ENCODE results near the gene EPS8L2.

DNA sequence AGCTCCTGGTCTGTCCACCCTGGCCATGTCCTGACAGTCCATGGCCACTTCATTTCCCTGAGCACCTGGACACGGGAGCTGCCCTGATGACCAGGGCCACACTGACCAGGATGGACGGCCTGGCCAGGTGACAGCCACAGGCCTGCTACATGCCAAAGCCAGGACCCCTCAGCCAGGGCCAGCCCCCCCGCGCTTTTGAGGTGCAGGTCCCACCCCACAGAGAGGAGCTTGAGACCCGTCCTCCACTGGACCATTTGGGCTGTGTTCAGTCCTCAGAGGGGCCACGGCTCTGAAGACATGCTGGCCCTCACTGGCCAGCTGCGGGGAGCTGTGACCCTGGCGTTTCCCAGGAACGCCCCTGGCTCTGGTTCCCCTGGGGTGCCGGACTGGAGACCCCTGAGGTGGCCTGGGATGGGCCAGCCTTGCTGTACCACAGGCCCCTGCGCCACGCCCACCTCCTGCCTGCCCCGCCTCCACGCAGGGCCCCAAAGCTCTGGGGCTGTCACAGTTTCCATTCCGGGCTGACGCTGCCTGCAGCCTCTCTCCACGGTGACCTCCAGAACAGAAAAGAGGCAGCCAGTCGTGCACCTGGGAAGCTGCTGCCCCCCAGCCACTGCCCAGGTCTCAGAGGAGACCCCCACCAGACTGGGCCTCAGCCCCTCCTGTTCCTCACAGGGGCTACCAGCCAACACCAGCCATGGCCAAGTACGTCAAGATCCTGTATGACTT is 18.2 kb downstream of the EPS8L2 start:
- TF ChIP-seq, protein P1, sequence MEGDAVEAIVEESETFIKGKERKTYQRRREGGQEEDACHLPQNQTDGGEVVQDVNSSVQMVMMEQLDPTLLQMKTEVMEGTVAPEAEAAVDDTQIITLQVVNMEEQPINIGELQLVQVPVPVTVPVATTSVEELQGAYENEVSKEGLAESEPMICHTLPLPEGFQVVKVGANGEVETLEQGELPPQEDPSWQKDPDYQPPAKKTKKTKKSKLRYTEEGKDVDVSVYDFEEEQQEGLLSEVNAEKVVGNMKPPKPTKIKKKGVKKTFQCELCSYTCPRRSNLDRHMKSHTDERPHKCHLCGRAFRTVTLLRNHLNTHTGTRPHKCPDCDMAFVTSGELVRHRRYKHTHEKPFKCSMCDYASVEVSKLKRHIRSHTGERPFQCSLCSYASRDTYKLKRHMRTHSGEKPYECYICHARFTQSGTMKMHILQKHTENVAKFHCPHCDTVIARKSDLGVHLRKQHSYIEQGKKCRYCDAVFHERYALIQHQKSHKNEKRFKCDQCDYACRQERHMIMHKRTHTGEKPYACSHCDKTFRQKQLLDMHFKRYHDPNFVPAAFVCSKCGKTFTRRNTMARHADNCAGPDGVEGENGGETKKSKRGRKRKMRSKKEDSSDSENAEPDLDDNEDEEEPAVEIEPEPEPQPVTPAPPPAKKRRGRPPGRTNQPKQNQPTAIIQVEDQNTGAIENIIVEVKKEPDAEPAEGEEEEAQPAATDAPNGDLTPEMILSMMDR (IDR thresholded peaks at IDR 0.05), result no peak
- TF ChIP-seq POLR2A (IDR thresholded peaks at IDR 0.05) (no peak), POLR2AphosphoS5 (IDR thresholded peaks at IDR 0.05) (no peak)

Measured in prostate gland (tissue), 2 donors.